ENCODE measurements around the gene CDA.

DNA sequence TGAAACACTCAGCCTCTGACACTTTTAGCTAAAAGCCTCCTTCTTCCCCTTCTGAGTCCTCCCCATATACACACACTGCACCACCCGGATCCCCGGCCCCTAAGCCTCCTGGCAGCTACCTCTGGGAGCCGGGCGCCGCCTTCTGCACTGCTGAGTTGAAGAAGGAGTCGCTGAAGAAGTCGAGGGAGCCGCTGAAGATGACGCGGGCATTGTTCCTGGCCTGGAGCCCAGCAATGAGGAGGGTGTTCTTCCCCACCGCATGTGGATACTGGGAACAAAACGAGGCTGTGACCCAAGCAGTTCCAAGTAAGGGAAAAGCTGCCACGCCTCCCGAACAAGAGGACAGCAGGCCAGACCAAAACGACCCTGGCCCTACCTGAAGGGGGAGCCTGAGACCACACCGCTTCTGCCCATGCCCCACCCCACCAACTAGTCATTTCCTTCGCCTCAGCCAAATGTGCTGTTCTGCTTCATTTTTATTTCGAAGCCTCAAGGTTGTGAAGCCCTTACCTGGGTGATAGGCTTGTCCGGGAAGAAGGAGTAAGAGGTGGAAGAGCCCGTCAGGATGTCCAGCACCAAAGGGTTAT lies 65.3 kb downstream of the CDA start:
- TF ChIP-seq CTCF (IDR thresholded peaks at IDR 0.05; ENCODE audit: extremely low read depth in 1 of 2, insufficient read depth in 1 of 2, low read depth in 1 of 2, low read length in 2 of 2) (no peak), POLR2A (IDR thresholded peaks at IDR 0.05; ENCODE audit: low read depth, low read length) (no peak), POLR2AphosphoS5 (IDR thresholded peaks at IDR 0.05; ENCODE audit: insufficient read depth, low read depth, low read length) (no peak)
